Measurements from ENCODE around the gene STK33. TPM values are rescaled to one million over a fixed set of nuclear protein-coding genes. Genes with fewer than 3 reads are reported as not detected.
A peak's percentile ranks its signal among the peaks of the same experiment; 100 is the strongest.

The STK33 gene
- total and polyA plus RNA-seq, 2 of the 13 experiments (the other 11 are each of a cell fraction or from before 2014, with no cell fraction given) = 2.7 to 12.6 TPM

DNA sequence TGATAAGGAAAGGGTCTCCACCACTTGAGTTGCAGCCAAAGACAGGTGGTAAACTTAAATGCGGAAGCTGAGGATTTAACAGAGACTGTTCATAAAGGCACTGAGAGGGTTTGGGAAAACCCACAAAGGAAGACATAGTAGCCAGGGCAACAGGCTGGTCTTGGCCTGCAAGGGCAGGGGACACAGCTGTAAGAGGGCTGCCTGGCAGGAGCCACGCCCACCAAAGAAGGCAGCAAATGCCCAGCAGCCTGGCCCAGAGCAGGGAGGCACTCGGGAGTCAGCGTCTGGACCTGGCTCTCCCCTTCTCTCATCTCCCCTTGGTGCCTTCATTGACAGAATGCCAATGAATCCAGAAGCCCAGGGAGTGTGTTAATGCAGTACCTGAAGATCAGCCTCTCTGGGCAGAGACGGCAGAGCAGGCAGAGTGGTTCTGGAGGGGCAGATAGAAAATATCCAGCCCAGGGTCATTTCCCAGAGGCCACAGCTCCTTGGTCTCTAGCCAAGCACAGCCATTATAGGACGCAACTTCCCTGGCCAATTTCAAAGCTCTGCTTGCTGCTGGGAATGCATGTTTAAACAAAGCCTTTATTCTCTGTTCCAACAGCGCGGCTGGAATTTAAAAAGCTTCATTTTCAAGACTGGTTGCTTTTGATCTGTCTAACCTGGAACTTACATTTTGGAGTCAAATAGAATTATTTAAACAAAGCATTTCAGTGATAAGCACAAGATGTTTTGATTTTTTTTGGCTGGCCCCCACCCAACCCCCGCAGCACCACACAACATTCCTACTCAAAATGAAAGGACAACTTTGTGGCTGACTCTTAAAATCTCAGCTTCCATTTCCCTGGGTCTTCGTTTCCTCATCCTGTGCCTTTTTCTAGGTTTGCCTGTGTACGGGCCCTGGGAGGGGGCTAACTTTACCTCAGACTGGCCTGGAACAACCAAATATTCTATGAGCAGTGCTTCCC, 204.7 kb downstream of the STK33 start (continued):
- TF ChIP-seq MEIS2 (CRISPR knock-in tag; IDR thresholded peaks at IDR 0.05) = no peak
- no peak for TF ChIP-seq ZNF776 (CRISPR knock-in tag; IDR thresholded peaks at IDR 0.05)
- TF ChIP-seq, protein P1, sequence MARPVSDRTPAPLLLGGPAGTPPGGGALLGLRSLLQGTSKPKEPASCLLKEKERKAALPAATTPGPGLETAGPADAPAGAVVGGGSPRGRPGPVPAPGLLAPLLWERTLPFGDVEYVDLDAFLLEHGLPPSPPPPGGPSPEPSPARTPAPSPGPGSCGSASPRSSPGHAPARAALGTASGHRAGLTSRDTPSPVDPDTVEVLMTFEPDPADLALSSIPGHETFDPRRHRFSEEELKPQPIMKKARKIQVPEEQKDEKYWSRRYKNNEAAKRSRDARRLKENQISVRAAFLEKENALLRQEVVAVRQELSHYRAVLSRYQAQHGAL (CRISPR knock-in tag; IDR thresholded peaks at IDR 0.05; ENCODE audit: not compliant biosample characterization) = no peak
- TF ChIP-seq POLR2A (IDR thresholded peaks at IDR 0.05; ENCODE audit: insufficient read depth in 1 of 2, low read depth in 2 of 2, low read length in 2 of 2) = no peak
- TF ChIP-seq PCBP1 (IDR thresholded peaks at IDR 0.05; ENCODE audit: borderline replicate concordance, low read depth, low read length) = no peak
- no peak for TF ChIP-seq KLF6 (CRISPR knock-in tag; IDR thresholded peaks at IDR 0.05)
- no peak for TF ChIP-seq MBNL3 (CRISPR knock-in tag; conservative IDR thresholded peaks at IDR 0.05)
- TF ChIP-seq ISL2 (CRISPR knock-in tag; IDR thresholded peaks at IDR 0.05) = 0 out of 2 replicates have a peak, but pooled peaks have one; percentile 13
- 0 out of 2 replicates have a peak, but pooled peaks have one; percentile 56 for TF ChIP-seq GFI1 (CRISPR knock-in tag; IDR thresholded peaks at IDR 0.05; ENCODE audit: borderline replicate concordance)
- TF ChIP-seq ZMYM3 (CRISPR knock-in tag; IDR thresholded peaks at IDR 0.05) = no peak
- TF ChIP-seq, protein P2, sequence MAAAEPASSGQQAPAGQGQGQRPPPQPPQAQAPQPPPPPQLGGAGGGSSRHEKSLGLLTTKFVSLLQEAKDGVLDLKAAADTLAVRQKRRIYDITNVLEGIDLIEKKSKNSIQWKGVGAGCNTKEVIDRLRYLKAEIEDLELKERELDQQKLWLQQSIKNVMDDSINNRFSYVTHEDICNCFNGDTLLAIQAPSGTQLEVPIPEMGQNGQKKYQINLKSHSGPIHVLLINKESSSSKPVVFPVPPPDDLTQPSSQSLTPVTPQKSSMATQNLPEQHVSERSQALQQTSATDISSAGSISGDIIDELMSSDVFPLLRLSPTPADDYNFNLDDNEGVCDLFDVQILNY (CRISPR knock-in tag; conservative IDR thresholded peaks at IDR 0.05) = no peak
- no peak for TF ChIP-seq ZNF205 (CRISPR knock-in tag; IDR thresholded peaks at IDR 0.05)
